Heart left ventricle (tissue), 16 donors: ENCODE data around the gene SLC1A6. TPM values are rescaled to one million over a fixed set of nuclear protein-coding genes. Genes with fewer than 3 reads are reported as not detected.

Source experiments
- ATAC-seq, 4 donors: fragments of 200-7000 bp; cut with Tn5 transposase; one replicate each; pipeline ENCODE4 v1.9.1; 2020 to 2022; ENCODE audit warnings: moderate library complexity in 4 of 4, mild to moderate bottlenecking in 3 of 4, moderate number of reproducible peaks in 1 of 4
- DNase-seq, 5 donors: peaks; one replicate each; pipeline ENCODE4 v3.0.0-alpha.2; 2020
- H3K27ac ChIP-seq, 12 donors: fragments of 200-600 bp; sonication (generic) in 4 of 12; one replicate each; pipeline versions ENCODE4 v1.5.0 to v1.8.0; 2016 to 2022; ENCODE audit warnings: mild to moderate bottlenecking in 2 of 12
- H3K27me3 ChIP-seq, 9 donors: fragments of 200-600 bp; sonication (generic) in 2 of 9; one replicate each; pipeline versions ENCODE4 v1.5.1 to v1.8.0; 2016 to 2022; ENCODE audit warnings: mild to moderate bottlenecking in 3 of 9
- H3K36me3 ChIP-seq, 9 donors: fragments of 200-600 bp; sonication (generic) in 2 of 9; one replicate each; pipeline versions ENCODE4 v1.5.0 to v1.8.0; 2018 to 2022; ENCODE audit warnings: mild to moderate bottlenecking in 2 of 9
- H3K4me1 ChIP-seq, 12 donors: fragments of 200-600 bp; sonication (generic) in 4 of 12; one replicate each; pipeline versions ENCODE4 v1.5.0 to v1.8.0; 2016 to 2022; ENCODE audit warnings: mild to moderate bottlenecking in 3 of 12
- H3K4me3 ChIP-seq, 12 donors: fragments of 200-600 bp; sonication (generic) in 4 of 12; one replicate each; pipeline versions ENCODE4 v1.5.0 to v1.8.0; 2017 to 2022; ENCODE audit warnings: mild to moderate bottlenecking in 9 of 12, moderate library complexity in 4 of 12
- H3K9me3 ChIP-seq, 12 donors: fragments of 200-600 bp; sonication (generic) in 4 of 12; one replicate each; pipeline versions ENCODE4 v1.5.0 to v1.8.0; 2016 to 2022; ENCODE audit warnings: mild to moderate bottlenecking in 1 of 12
- CTCF ChIP-seq, 12 donors: fragments of 200-600 bp; sonication (generic) in 4 of 12; IDR thresholded peaks; one replicate each; pipeline versions ENCODE4 v1.5.0 to v1.8.0; 2018 to 2022; ENCODE audit warnings: antibody characterized with exemption in 12 of 12, mild to moderate bottlenecking in 5 of 12
- POLR2A ChIP-seq, 2 donors: fragments of 450-650 bp; IDR thresholded peaks; one replicate each; pipeline ENCODE4 v1.6.1; 2017; ENCODE audit warnings: antibody characterized with exemption in 2 of 2, mild to moderate bottlenecking in 2 of 2, moderate library complexity in 2 of 2
- WGBS, 4 donors: extraction: QIAGEN DNeasy Blood & Tissue Kit in 2 of 4; methylation state at CpG; one replicate each; pipeline versions ENCODE4 v1.1.5 to v1.1.7; 2013 to 2018; 5-methylcytosine and 5-hydroxymethylcytosine counted together
- intact Hi-C, 10 donors: fragments of 100-400 bp; cut with DNase I; formaldehyde crosslinking; loops; one replicate each; pipeline versions ENCODE4 v1.11.1 to v1.14.2; 2022
- polyA plus RNA-seq, 2 donors: library from polyadenylated mRNA; stranded (reverse); fragments of 200-250 nt; gene quantifications; one replicate each; pipeline ENCODE4 v1.2.3, GENCODE V29; 2013
- total RNA-seq, 9 donors: library from RNA; depleted of rRNA in 2 of 9; stranded (reverse); fragments of >200 nt in 2 of 9; fragmentation: NEBNext Ultra II Directional in 3 of 9; extraction: Animal tissue kit (Norgen Biotek cat#: 25700) in 3 of 9; gene quantifications; one replicate each; pipeline versions ENCODE4 v1.1.0 to v1.2.4, GENCODE V29; 2016 to 2023
- donor health status: ischemic (EF 13 %, LVEDD 7.1; RV severe dilation, severe dysfunction).
- donor health status: healthy with polysubstance abuse.
- donor health status: DM: no; HTN: yes; CAD: no.
- donor health status: DM: no; HTN: no; CAD: no.
- donor health status: ischemic (EF 25% LVEDD 6.9; RV normal size, moderate dysfunction).
- donor health status: ischemic (EF 25% LVEDD 5.7; RV mildly dilated, moderate dysfunction).
- donor health status: healthy.
- donor health status: DM: yes; HTN: yes; CAD: no.
- donor health status: ischemic (EF 35%, LVEDD 5.7; RV mildly dilated, moderate dysfunction).
- donor health status: nonischemic (EF 11% LVEDD 7.7; RV severe dilation, severe dysfunction).
- donor health status: DM: yes; HTN: yes; CAD: no.
- donor health status: PGD.
- donor health status: ischemic (EF 29% LVEDD 5.4; RV normal size, mild dysfunction).
- donor health status: nonischemic (EF 23%, LVEDD 6.1; RV moderate dilation, normal function).

Gene SLC1A6
- total and polyA plus RNA-seq, 11 donors = not detected

- DNase-seq (no peak), ATAC-seq (no peak)
- H3K9me3 ChIP-seq = peaks cover 0 to 54% (median 28%) of the 10 kb centered on the region in 12 donors
- intact Hi-C loops = no loop called here
- H3K36me3 ChIP-seq = no peaks in the 10 kb centered on the region
- H3K4me1 ChIP-seq = no peaks in the 10 kb centered on the region
- no peak for TF ChIP-seq POLR2A (IDR thresholded peaks at IDR 0.05)
- no peak for TF ChIP-seq CTCF (IDR thresholded peaks at IDR 0.05)
- 0 to 67% (median 64%) methylated on average over 1 of the region's 1 CpG for WGBS, 4 donors
- no peak overlapping the region for H3K4me3 ChIP-seq
- peaks cover 0 to 4% (median 0%) of the 10 kb centered on the region in 9 donors for H3K27me3 ChIP-seq
- no peak overlapping the region for H3K27ac ChIP-seq
Observed at GRCh38 chr19:14959263-14959662, 20.4 kb downstream of the SLC1A6 start.

GRCh38 chr19:14957464-14957863 is 22.2 kb downstream of the SLC1A6 start:
- no peaks in the 10 kb centered on the region for H3K36me3 ChIP-seq
- TF ChIP-seq POLR2A (IDR thresholded peaks at IDR 0.05) (no peak), CTCF (IDR thresholded peaks at IDR 0.05) (no peak)
- intact Hi-C loops = no loop called here
- no peak overlapping the region for H3K4me3 ChIP-seq
- DNase-seq = no peak
- H3K9me3 ChIP-seq = peaks cover 0 to 45% (median 25%) of the 10 kb centered on the region in 12 donors
- no peak for ATAC-seq
- 82 to 93% (median 83%) methylated on average over 3 of the region's 3 CpGs for WGBS, 4 donors
- H3K4me1 ChIP-seq = no peaks in the 10 kb centered on the region
- peaks cover 0 to 8% (median 0%) of the 10 kb centered on the region in 9 donors for H3K27me3 ChIP-seq
- no peak overlapping the region for H3K27ac ChIP-seq

- peaks cover 0 to 25% (median 13%) of the 10 kb centered on the region in 12 donors for H3K9me3 ChIP-seq
- H3K4me1 ChIP-seq = no peaks in the 10 kb centered on the region
- intact Hi-C loops = no loop called here
- ATAC-seq (no peak), DNase-seq (no peak)
- peaks cover 0 to 13% (median 0%) of the 10 kb centered on the region in 9 donors for H3K27me3 ChIP-seq
- no peaks in the 10 kb centered on the region for H3K36me3 ChIP-seq
- WGBS, 4 donors = 14 to 31% (median 23%) methylated on average over 24 of the region's 24 CpGs
- H3K27ac ChIP-seq = no peak overlapping the region
- no peak for TF ChIP-seq CTCF (IDR thresholded peaks at IDR 0.05)
- TF ChIP-seq POLR2A (IDR thresholded peaks at IDR 0.05) = no peak
- no peak overlapping the region for H3K4me3 ChIP-seq
Observed at GRCh38 chr19:14954071-14954655, 25.5 kb downstream of the SLC1A6 start.

- intact Hi-C loops = no loop called here
- no peak for TF ChIP-seq POLR2A (IDR thresholded peaks at IDR 0.05)
- no peak for TF ChIP-seq CTCF (IDR thresholded peaks at IDR 0.05)
- Histone ChIP-seq H3K4me3 (no peak overlapping the region), H3K4me1 (no peaks in the 10 kb centered on the region), H3K36me3 (no peaks in the 10 kb centered on the region), H3K27me3 (peaks cover 0 to 13% (median 0%) of the 10 kb centered on the region in 9 donors), H3K27ac (no peak overlapping the region), H3K9me3 (peaks cover 0 to 11% (median 2%) of the 10 kb centered on the region in 12 donors)
- ATAC-seq (no peak), DNase-seq (peak in 1 of 5 donors; percentile 58)
- WGBS, 4 donors = 71 to 83% (median 79%) methylated on average over 11 of the region's 11 CpGs
Observed at GRCh38 chr19:14952767-14953166, 26.9 kb downstream of the SLC1A6 start.
